Lung (tissue), 12 donors: ENCODE measurements around the gene ZNF714. TPM values are rescaled to one million over a fixed set of nuclear protein-coding genes. Genes with fewer than 3 reads are reported as not detected.

ENCODE experiments used
- ATAC-seq: fragments of 200-7000 bp; cut with Tn5 transposase; one replicate; pipeline ENCODE4 v1.9.1; 2020; ENCODE audit warnings: moderate number of reproducible peaks; ENCODE audit not compliant: insufficient read depth, low FRiP score
- DNase-seq, 3 donors: peaks; one replicate each; pipeline ENCODE4 v3.0.0-alpha.2; 2013 to 2017
- H3K27ac ChIP-seq, 2 donors: one replicate each; pipeline ENCODE4 v1.5.1; 2013; ENCODE audit warnings: mild to moderate bottlenecking in 2 of 2, moderate library complexity in 2 of 2, control low read depth in 1 of 2, inconsistent platforms in 1 of 2, low read depth in 1 of 2, low read length in 1 of 2
- H3K27me3 ChIP-seq, 3 donors: one replicate each; pipeline ENCODE4 v1.5.1; 2013; ENCODE audit warnings: low read length in 2 of 3; ENCODE audit not compliant: control insufficient read depth in 3 of 3, insufficient read depth in 3 of 3
- H3K36me3 ChIP-seq, 4 donors: one replicate each; pipeline ENCODE4 v1.5.1; 2013; ENCODE audit warnings: low read length in 4 of 4, mild to moderate bottlenecking in 1 of 4, moderate library complexity in 1 of 4; ENCODE audit not compliant: control insufficient read depth in 4 of 4, insufficient read depth in 4 of 4
- H3K4me1 ChIP-seq, 5 donors: one replicate each; pipeline ENCODE4 v1.5.1; 2013; ENCODE audit warnings: low read length in 5 of 5, mild to moderate bottlenecking in 2 of 5, moderate library complexity in 1 of 5; ENCODE audit not compliant: control insufficient read depth in 5 of 5, insufficient read depth in 5 of 5
- H3K4me3 ChIP-seq: one replicate; pipeline ENCODE4 v1.5.1; 2013; ENCODE audit warnings: mild to moderate bottlenecking, control low read depth, moderate library complexity
- H3K9ac ChIP-seq, 2 donors: one replicate each; pipeline ENCODE4 v1.5.1; 2013; ENCODE audit warnings: low read length in 2 of 2, control low read depth in 1 of 2; ENCODE audit not compliant: insufficient read depth in 1 of 2
- H3K9me3 ChIP-seq, 4 donors: one replicate each; pipeline ENCODE4 v1.5.1; 2013; ENCODE audit warnings: low read length in 3 of 4, mild to moderate bottlenecking in 1 of 4, moderate library complexity in 1 of 4; ENCODE audit not compliant: control insufficient read depth in 4 of 4, insufficient read depth in 3 of 4
- WGBS, 2 donors: extraction: QIAGEN DNeasy Blood & Tissue Kit; methylation state at CpG; one replicate each; pipeline ENCODE4 v1.1.7; 2013; 5-methylcytosine and 5-hydroxymethylcytosine counted together
- polyA plus RNA-seq, 2 donors: library from polyadenylated mRNA; stranded (reverse); fragments of 200-250 nt; gene quantifications; one replicate each; pipeline ENCODE4 v1.2.1, GENCODE V29; 2013
- total RNA-seq, 2 donors: library from RNA; depleted of rRNA in 1 of 2; stranded (reverse); fragments of >200 nt in 1 of 2; gene quantifications; one replicate each; pipeline ENCODE4 v1.2.1, GENCODE V29; 2014 to 2021
- TF ChIP-seq, protein P1 (sequence below): IDR thresholded peaks from 2 replicates; pipeline ENCODE4 v1.5.1; 2012; ENCODE audit warnings: mild to moderate bottlenecking; ENCODE audit errors: control extremely low read depth, extremely low read depth
- donor health status: control.
- donor health status: control.
- donor health status: Bipolar disorder and iron deficiency.
- donor health status: healthy.
- donor health status: DM: yes; HTN: yes; CAD: no.

The ZNF714 gene
- total and polyA plus RNA-seq, 4 donors = 1.2 to 25.0 (median 7.8) TPM

DNA sequence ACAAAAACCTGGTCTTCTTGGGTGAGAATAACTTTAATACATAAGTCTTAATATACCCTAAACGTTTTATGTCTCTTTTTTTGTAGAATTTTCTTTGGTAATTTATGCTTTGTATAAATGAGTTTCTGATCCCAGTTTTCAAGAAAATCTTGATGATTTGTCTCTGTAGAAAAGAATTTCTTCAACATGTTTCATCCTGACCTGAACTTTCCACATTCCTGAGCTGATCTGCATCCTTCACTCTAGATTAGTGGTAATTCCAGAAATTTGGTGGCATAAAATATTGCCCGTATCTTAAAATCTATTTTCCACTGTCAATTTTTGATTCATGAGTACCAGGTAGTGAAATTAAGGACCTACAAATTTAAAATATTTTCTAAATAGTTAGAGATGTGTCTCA lies 16.3 kb downstream of the ZNF714 start:
- TF ChIP-seq, protein P1, sequence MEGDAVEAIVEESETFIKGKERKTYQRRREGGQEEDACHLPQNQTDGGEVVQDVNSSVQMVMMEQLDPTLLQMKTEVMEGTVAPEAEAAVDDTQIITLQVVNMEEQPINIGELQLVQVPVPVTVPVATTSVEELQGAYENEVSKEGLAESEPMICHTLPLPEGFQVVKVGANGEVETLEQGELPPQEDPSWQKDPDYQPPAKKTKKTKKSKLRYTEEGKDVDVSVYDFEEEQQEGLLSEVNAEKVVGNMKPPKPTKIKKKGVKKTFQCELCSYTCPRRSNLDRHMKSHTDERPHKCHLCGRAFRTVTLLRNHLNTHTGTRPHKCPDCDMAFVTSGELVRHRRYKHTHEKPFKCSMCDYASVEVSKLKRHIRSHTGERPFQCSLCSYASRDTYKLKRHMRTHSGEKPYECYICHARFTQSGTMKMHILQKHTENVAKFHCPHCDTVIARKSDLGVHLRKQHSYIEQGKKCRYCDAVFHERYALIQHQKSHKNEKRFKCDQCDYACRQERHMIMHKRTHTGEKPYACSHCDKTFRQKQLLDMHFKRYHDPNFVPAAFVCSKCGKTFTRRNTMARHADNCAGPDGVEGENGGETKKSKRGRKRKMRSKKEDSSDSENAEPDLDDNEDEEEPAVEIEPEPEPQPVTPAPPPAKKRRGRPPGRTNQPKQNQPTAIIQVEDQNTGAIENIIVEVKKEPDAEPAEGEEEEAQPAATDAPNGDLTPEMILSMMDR = no peak
- H3K9me3 ChIP-seq = no peaks in the 10 kb centered on the region

DNA sequence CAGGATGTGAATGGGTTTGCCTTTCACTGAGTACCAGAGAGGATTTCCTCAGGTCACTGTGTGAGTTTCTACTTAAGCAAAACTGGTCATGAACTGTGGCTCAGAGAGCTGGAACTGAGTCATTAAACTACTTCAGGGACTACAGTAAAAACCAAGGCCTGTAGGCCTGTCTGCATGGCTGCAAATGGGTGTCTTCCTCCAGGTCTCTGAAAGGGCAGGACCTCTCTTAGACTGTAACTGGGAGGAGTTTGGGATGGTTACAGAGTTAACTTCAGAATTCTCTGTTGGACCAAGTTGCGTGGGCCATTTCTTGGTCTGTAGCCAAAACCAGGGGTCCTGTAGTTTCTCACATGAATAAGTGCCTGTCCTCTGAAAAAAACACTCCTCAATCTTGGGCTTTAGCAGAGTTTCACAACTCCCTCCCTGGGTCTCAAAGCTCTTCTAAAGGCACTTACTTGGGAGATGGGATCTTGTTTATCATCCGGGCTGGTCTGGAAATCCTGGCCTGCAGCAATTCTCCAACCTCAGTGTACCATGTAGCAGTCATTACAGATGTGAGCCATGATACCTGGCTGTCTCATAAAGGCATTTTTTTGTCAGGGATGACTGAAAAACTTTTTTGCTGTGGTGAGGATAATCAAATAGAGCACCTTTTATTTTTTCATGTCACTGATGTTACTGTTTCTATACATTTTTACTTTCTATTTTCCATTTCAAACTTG lies 19.7 kb downstream of the ZNF714 start:
- DNase-seq (no peak), ATAC-seq (no peak)
- Histone ChIP-seq H3K9ac (no peak overlapping the region), H3K4me1 (no peaks in the 10 kb centered on the region), H3K4me3 (no peak overlapping the region), H3K36me3 (peaks cover 3 to 11% (median 6%) of the 10 kb centered on the region in 4 donors), H3K9me3 (no peaks in the 10 kb centered on the region), H3K27me3 (no peaks in the 10 kb centered on the region), H3K27ac (no peak overlapping the region)
- TF ChIP-seq, protein P1 = no peak
- WGBS, 2 donors = 87 to 99% methylated on average over 2 of the region's 2 CpGs

More for the DNA sequence above, 16.3 kb downstream of the ZNF714 start:
- Histone ChIP-seq H3K4me1 (no peaks in the 10 kb centered on the region), H3K27ac (no peak overlapping the region), H3K36me3 (peaks cover 3 to 7% (median 5%) of the 10 kb centered on the region in 4 donors), H3K9ac (no peak overlapping the region), H3K4me3 (no peak overlapping the region), H3K27me3 (no peaks in the 10 kb centered on the region)
- no peak for ATAC-seq
- DNase-seq = no peak
- 68 to 93% methylated on average over 2 of the region's 2 CpGs for WGBS, 2 donors

DNA sequence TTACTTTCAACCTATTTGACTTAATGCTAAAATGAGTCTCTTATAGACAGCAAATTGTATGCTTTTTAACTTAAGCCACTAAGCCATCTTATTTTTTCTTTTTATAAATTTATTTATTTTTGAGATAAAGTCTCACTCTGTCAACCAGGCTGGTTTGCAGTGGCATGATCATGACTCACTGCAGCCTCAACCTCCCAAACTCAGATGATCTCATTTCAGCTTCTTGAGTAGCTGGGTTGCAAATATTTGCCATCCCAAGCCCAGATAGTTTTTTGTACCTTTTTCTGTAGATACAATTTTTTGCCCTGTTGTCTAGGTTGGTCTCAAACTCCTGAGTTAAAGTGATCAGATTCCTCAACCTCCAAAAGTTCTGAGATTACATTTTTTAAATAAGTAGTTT lies 27.1 kb downstream of the ZNF714 start:
- Histone ChIP-seq H3K27me3 (no peaks in the 10 kb centered on the region), H3K9ac (no peak overlapping the region), H3K27ac (no peak overlapping the region), H3K4me1 (no peaks in the 10 kb centered on the region), H3K36me3 (peaks cover 2 to 13% (median 10%) of the 10 kb centered on the region in 4 donors), H3K9me3 (peaks cover 0 to 2% (median 1%) of the 10 kb centered on the region in 4 donors), H3K4me3 (no peak overlapping the region)
- no peak for ATAC-seq
- TF ChIP-seq, protein P1 = no peak
- no peak for DNase-seq
